ENCODE data around the gene ABCD3.
"Not testable (repeated sequence)": the region's sequence is repeated elsewhere in the genome, so short reads cannot be mapped to it uniquely, and the experiment has no call there.

ABCD3 gene

DNA sequence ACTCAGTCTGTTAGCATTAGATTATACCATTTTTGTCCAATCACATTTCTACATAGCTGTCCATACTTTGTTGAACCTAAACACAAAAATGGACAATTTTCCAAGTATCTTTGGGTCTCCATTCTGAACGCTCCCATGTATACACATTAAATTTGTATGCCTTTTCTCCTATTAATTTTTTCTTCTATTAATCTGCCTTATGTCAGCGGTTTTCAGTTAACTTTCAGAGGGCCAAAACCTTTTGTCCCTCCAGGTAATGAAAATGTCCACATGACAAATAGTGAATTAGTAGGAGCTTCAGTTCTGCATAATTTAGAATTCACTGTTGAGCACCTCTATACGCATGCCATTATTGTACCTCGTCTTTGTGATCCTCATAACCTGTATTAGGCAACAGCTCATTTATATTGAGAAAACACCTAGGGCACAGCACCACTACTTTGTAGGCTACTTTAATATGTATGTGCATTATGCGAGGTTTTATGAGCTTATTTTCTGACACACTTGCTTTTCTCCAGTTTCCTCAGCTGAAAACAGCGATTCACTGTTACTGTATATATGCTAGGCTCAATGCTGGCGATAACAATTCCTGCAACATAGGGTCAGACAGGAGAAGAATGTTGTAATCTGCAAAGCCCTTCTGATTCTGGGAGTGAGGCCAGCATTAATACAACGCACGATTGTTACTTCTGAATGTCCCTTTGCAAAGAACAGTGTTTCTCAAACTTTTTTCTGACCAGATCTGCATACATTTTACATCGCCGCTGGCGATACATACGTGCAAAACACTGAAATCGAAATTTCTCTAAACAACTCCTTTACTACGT is 1.1 kb upstream of the ABCD3 start:
- DNase-seq: no peak

GRCh38 chr1:94417728-94417977 is 536 bp upstream of the ABCD3 start:
- no peak for DNase-seq

DNA sequence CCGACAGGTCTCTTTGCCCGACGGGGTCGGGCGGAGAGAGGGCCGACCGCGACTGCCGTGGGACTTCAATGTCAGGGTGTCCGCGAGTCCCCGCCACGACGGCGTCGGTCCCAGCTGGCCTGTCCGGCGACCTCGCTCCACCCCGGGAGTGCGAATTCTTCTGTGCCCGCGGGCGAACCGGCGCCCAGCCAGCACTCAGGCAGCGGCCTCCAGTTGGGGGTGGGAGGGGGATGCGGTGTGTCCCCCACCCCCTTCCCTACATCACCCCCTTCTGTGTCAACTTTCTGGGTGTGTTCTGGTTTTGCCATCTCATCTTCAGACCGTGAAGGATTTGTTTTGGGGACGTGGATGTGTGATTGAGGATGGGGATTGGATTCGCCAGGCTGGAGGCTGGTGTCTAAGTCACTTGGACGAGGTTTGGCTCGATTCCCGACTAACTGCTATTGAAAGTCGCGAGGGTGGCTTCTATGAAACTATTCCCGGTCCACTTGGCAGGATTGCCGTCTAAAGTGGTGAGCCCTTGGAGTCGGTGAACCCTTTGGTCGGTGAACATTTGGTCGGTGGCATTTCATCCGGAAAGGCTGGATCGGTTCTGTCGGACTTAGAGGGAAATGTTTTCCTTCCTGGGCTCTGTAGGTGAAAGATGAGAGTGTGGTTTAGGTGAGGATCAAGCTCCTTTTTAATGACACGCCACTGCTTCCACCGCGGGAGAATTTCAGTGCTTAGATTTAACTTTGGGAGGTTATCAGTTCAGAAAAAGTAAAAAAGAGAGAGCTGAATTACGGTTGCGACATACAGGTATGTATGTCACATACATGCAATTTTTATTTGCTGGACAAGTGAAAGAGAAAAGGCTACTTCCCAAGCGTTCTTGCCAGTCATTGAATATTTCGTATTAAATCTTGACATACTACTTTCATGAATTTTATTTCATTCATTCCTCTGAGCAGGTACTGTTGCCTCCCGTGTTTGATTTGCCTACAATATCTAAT is 771 bp downstream of the ABCD3 start:
- DNase-seq: no peak

DNA sequence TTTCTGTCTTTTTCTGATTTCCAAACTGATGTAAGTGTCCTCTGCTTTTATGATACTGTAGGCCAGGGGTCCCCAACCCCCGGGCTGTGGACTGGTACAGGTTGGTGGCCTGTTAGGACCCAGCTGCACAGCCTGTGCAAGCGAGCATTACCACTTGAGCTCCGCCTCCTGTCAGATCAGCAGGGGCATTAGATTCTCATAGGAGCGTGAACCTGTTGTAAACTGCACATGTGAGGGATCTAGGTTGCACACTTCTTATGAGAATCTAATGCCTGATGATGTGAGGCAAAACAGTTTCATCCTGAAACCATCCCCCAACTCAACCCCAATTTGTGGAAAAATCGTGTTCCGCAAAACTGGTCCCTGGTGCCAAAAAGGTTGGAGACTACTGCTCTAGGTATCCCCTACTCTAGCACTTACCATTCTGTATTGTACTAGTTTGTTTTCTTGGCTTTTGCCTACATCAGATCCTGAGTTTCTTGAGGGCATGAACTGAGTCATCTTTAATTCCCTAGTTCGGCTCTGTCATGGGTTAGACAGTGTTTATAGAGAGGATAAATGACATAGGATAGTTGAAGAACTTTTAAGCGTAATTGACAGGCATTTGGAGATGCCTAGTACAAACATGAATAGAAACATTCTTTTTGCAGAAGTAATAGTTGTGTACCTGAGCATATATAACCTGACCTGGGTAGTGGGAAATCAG is 4.1 kb downstream of the ABCD3 start:
- no peak for DNase-seq

DNA sequence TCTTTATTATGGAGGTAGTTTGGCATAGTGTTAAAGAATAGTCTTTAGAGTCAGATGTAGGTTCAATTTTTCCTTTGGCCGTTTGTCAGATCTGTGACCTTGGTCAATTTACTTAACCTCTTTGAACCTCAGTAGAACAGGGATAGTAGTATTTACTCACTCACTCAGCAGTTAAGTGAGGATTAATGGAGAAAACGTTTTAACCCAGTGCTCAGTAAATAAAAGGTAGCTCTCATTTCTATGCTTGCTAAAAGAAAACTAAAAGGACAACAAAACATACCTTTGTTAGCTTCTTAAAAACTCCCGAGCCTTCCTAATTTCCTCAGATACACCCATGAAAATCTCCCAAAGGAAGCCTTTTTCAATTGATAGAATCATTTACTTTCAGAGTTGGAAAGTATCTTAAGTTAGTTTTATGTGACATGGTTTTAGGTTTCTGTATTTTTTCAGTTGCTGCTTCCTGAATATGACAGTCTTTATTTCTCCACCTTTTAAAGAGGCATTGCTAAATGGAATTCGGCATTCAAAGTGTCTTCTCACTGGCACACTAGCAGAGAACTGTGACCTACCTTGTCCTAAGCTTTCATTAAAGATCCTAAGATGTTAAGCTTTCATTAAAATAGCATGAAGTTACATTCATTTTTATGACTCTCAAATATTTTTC is 7.8 kb downstream of the ABCD3 start:
- DNase-seq: no peak

- DNase-seq: not testable (repeated sequence)
Observed at GRCh38 chr1:94426485-94426870, 8.3 kb downstream of the ABCD3 start.

DNA sequence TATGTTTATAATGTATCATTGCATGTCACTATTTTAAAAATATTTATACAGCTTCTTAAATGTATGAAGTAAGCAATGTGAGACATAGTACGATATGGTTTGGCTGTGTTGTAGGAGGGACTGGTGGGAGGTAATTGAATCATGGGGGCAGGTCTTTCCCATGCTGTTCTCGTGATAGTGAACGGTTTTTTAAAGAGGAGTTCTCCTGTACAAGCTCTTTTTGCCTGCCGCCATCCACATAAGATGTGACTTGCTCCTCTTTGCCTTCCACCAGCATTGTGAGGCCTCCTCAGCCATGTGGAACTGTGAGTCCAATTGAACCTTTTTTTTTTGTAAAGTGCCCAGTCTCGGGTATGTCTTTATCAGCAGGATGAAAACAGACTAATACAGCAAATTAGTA is 10.3 kb downstream of the ABCD3 start:
- no peak for DNase-seq

GRCh38 chr1:94428927-94429528 is 10.8 kb downstream of the ABCD3 start:
- DNase-seq: not testable (repeated sequence)

DNA sequence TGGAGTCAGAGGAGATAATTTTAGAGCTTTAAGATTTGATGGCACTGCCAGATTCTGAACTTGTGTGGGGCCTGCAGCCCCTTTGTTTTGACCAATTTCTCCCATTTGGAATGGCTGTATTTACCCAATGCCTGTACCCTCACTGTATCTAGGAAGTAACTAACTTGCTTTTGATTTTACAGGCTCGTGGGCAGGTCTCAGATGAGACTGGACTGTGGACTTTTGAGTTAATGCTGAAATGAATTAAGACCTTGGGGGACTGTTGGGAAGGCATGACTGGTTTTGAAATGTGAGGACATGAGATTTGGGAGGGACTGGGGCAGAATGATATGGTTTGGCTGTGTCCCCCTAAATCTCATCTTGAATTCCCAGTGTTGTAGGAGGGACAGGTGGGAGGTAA is 11.9 kb downstream of the ABCD3 start:
- not testable (repeated sequence) for DNase-seq

DNA sequence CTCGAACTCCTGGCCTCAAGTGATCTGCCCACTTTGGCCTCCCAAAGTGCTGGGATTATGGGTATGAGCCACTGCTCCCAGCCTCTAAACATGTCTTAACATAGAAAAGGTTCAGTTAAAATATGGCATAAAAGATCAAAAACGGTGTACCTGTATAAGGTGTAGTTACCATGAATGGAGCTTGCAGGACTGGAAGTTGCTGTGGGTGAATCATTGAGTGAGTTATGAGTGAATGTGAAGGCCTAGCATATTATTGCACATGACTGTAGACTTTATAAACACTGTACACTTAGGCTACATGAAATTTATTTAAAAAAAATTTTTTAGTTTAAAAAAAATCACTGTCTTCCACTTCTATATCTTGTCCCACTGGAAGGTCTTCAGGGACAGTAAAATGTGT is 15.7 kb downstream of the ABCD3 start:
- no peak for DNase-seq

GRCh38 chr1:94434365-94435045 is 16.3 kb downstream of the ABCD3 start:
- DNase-seq: no peak

GRCh38 chr1:94438692-94439276 is 20.6 kb downstream of the ABCD3 start:
- DNase-seq: no peak

- DNase-seq: no peak
Observed at GRCh38 chr1:94440088-94440487, 21.9 kb downstream of the ABCD3 start.

- DNase-seq: not testable (repeated sequence)
Observed at GRCh38 chr1:94443067-94443466, 24.9 kb downstream of the ABCD3 start.

DNA sequence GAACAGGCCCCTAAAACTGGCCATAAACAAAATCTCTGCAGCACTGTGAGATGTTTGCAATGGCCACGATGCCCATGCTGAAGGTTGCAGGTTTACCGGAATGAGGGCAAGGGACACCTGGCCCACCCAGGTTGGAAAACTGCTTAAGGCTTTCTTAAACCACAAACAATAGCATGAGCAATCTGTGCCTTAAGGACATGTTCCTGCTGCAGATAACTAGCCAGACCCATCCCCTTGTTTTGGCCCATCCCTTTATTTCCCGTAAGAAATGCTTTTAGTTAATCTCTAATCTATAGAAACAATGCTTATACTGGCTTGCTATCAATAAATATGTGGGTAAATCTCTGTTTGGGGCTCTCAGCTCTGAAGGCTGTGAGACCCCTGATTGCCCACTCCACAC is 26.6 kb downstream of the ABCD3 start:
- DNase-seq: not testable (repeated sequence)

DNA sequence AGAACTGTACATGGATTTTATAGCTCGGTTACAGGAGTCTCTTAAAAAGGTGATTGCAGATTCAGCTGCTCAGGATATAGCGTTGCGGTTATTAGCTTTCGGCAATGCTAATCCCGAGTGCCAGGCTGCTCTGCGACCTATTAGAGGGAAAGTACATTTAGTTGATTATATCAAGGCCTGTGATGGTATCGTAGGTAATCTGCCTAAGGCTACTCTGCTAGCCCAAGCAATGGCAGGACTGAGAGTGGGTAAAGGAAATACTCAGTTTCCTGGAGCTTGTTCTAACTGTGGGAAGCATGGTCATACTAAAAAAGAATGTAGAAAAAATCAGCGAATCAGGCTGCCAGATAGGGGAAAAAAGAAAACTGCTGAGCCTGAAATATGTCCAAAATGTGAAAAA is 27.5 kb downstream of the ABCD3 start:
- DNase-seq: not testable (repeated sequence)

GRCh38 chr1:94446177-94446576 is 28.0 kb downstream of the ABCD3 start:
- not testable (repeated sequence) for DNase-seq

DNA sequence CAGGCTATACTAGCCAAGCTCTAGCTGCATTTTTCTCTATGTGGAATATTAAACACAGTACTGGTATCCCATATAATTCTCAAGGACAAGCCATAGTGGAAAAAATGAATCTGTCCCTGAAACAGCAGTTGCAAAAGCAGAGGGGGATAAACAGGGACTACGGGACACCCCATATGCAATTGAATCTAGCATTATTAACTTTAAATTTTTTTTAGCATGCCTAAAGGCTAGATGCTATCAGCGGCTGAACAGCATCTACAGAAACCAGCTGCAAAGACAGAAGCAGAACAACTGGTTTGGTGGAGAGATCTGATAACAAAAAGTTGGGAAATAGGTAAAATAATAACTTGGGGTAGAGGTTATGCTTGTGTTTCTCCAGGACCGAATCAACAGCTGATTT is 30.6 kb downstream of the ABCD3 start:
- not testable (repeated sequence) for DNase-seq

DNA sequence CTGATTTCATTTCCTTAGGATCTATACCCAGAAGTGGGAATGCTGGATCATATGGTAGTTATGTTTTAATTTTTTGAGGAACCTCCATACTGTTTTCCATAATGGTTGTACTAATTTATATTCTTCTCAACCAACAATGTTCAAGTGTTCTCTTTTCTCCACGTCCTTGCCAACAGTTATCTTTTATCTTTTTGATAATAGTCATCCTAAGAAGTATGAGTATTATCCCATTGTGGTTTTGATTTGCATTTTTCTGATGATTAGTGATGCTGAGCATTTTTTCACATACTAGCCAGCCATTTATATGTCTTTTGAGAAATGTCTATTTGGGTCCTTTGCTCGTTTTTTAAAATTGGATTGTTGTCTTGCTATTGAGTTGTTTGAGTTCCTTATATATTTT is 38.5 kb downstream of the ABCD3 start:
- DNase-seq: no peak

DNA sequence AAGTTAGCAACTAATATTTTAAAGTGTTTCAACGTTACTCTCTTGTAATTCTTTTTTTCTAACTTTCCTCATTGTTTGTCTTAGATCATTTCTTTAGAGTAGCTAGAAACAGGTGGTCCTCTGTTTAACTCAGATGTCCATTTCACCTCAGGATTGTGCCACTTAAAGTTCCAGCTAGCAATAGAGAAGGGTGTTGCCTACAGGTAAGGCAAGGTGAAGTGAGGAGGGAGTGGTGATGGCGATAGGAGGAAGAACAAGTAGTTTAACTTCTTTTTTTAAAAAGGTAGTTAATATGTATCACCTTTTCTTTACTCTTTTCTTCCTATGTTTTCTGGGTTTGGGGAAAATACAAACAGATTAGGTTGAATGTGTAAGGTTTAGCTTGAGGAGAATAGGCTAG is 44.4 kb downstream of the ABCD3 start:
- no peak for DNase-seq

DNA sequence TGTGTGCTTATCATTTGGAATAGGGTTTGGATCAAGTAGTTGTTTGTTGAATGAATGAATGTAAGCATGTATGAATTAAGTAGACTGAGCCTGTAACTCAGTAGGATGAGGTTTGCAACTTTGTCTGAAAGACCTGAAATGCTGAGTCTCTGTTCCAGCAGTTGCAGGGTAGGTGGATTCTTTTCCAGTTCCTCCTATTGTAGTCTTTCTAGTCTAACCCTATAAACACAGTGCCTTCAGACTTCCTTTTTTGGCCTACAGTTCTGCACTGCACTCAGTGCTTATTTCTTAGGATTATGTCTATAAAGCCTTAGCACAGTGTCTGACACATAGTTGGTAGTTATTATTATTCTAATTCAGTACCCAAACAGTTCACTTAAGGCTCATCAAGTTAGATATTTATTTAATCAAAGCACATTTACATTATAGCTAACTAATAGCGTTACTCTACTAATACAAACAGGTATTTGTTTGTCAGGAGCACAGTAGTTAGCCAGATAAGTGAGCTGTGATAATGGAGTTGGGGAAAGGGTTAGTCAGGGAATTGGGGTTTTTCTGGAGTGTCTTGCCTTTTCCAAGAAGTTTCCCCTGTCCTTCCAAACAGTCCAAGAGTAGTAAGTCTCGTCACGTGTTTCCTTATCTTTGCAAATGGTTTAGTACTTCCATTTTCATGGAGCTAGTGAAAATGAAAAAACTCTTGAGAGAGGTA is 45.0 kb downstream of the ABCD3 start:
- DNase-seq: no peak
